Type B pancreatic cell (in vitro differentiated cells): ENCODE measurements around the gene MTMR11. TPM values are rescaled to one million over a fixed set of nuclear protein-coding genes. Genes with fewer than 3 reads are reported as not detected.
"Not testable (repeated sequence)": the region's sequence is repeated elsewhere in the genome, so short reads cannot be mapped to it uniquely, and the experiment has no call there.

Source experiments
- DNase-seq: peaks from one replicate; pipeline ENCODE4 v3.0.0; 2021; ENCODE audit warnings: mixed read lengths; ENCODE audit not compliant: unreplicated experiment; ENCODE audit errors: extremely low spot score
- H3K27ac Mint-ChIP-seq: 2 replicates; pipeline ENCODE4 v1.8.0; 2021; ENCODE audit warnings: mild to moderate bottlenecking, mixed read lengths
- H3K27me3 Mint-ChIP-seq: 2 replicates; pipeline ENCODE4 v1.8.0; 2021; ENCODE audit warnings: mixed read lengths
- H3K36me3 Mint-ChIP-seq: 2 replicates; pipeline ENCODE4 v1.8.0; 2021; ENCODE audit warnings: mixed read lengths
- H3K4me1 Mint-ChIP-seq: one replicate; pipeline ENCODE4 v1.8.0; 2021; ENCODE audit warnings: mixed read lengths; ENCODE audit not compliant: unreplicated experiment
- H3K4me3 Mint-ChIP-seq: 2 replicates; pipeline ENCODE4 v1.8.0; 2021; ENCODE audit warnings: mild to moderate bottlenecking, mixed read lengths
- H3K9me3 Mint-ChIP-seq: 2 replicates; pipeline ENCODE4 v1.8.0; 2021; ENCODE audit warnings: mixed read lengths
- CTCF ChIP-seq: fragments of 200-600 bp; sonication (generic); conservative IDR thresholded peaks from 2 replicates; pipeline ENCODE4 v1.5.0; 2021; ENCODE audit warnings: antibody characterized with exemption, mild to moderate bottlenecking
- total RNA-seq: library from RNA; stranded (reverse); gene quantifications from 2 replicates; pipeline ENCODE4 v1.2.1, GENCODE V29; 2021; ENCODE audit warnings: low replicate concordance

The MTMR11 gene
- total RNA-seq, 1 donor from 2014 or later = 21.0 TPM

GRCh38 chr1:149888999-149889289 is 47.7 kb downstream of the MTMR11 start:
- Mint-ChIP-seq H3K4me3 (no peak overlapping the region), H3K27ac (no peak overlapping the region), H3K9me3 (no peaks in the 10 kb centered on the region), H3K27me3 (no peaks in the 10 kb centered on the region), H3K4me1 (no peaks in the 10 kb centered on the region), H3K36me3 (no peaks in the 10 kb centered on the region)
- DNase-seq = peak; percentile 31
- no peak for TF ChIP-seq CTCF

DNA sequence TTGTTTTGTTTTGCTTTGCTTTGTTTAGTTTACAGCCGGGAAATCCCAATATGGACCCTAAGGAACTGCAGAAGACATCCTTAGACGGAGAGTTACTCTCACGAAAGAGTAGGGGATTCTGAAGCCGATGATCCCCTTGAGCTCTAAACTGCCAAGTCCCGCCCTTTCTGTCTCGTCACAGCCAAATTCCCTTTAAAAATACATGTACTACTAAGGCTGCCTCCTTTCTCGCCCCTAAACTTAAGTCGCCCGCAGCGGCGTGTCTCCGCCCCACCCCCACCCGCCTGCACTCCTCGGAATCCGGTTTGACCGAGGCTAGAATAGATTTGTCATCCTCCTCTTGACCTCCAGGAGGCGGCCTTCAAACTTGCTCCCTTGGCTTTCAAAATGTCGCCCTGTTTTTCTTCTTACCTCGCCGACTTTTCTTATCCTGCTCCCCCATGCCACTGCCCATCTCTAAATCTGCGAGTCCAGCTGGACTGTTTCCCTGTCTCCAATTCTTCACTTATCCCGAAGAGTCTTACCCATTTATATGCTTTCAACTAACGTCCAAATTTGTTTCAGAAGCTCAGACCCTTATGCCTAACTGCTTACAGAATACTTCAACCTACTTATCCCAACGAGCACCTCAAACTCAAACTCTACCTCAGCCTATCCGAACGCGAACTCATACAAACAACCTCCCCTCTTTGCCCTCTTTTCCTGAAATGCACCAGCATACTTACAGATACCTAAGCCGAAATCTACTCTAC is 48.3 kb downstream of the MTMR11 start:
- H3K27me3 Mint-ChIP-seq = no peaks in the 10 kb centered on the region
- H3K4me3 Mint-ChIP-seq = no peak overlapping the region
- H3K27ac Mint-ChIP-seq = no peak overlapping the region
- H3K9me3 Mint-ChIP-seq = no peaks in the 10 kb centered on the region
- no peaks in the 10 kb centered on the region for H3K4me1 Mint-ChIP-seq
- no peaks in the 10 kb centered on the region for H3K36me3 Mint-ChIP-seq
- TF ChIP-seq CTCF = peak; percentile 74
- DNase-seq = peak; percentile 82

- H3K4me1 Mint-ChIP-seq = no peaks in the 10 kb centered on the region
- no peaks in the 10 kb centered on the region for H3K27me3 Mint-ChIP-seq
- no peak overlapping the region for H3K4me3 Mint-ChIP-seq
- H3K27ac Mint-ChIP-seq = no peak overlapping the region
- H3K36me3 Mint-ChIP-seq = no peaks in the 10 kb centered on the region
- no peak for TF ChIP-seq CTCF
- H3K9me3 Mint-ChIP-seq = no peaks in the 10 kb centered on the region
- peak; percentile 82 for DNase-seq
Observed at GRCh38 chr1:149887456-149888246, 49.0 kb downstream of the MTMR11 start.

DNA sequence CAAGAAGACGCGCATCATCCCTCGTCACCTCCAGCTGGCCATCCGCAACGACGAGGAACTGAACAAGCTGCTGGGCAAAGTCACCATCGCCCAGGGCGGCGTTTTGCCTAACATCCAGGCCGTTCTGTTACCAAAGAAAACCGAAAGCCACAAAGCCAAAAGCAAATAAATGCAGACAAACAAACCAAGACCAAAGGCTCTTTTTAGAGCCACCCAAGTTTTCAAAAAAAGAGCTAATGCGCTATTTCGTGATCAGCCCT is 49.6 kb downstream of the MTMR11 start:
- not testable (repeated sequence) for H3K27ac Mint-ChIP-seq, H3K36me3 Mint-ChIP-seq, H3K9me3 Mint-ChIP-seq, DNase-seq, H3K4me3 Mint-ChIP-seq, H3K4me1 Mint-ChIP-seq, H3K27me3 Mint-ChIP-seq

GRCh38 chr1:149886396-149887195 is 50.1 kb downstream of the MTMR11 start:
- peak; percentile 84 for DNase-seq
- Mint-ChIP-seq H3K27me3 (no peaks in the 10 kb centered on the region), H3K4me3 (no peak overlapping the region), H3K36me3 (no peaks in the 10 kb centered on the region), H3K4me1 (no peaks in the 10 kb centered on the region), H3K27ac (no peak overlapping the region), H3K9me3 (no peaks in the 10 kb centered on the region)
- TF ChIP-seq CTCF = no peak

DNA sequence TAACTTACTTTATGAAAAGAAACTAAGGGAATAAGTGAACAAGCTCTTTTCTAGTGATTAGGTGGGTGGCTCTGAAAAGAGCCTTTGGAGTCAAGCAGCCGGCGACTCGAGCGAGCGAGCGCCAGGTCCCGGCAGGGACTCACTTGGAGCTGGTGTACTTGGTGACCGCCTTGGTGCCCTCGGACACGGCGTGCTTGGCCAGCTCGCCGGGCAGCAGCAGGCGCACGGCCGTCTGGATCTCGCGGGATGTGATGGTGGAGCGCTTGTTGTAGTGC is 50.6 kb downstream of the MTMR11 start:
- not testable (repeated sequence) for H3K9me3 Mint-ChIP-seq, H3K4me1 Mint-ChIP-seq, H3K36me3 Mint-ChIP-seq, H3K27me3 Mint-ChIP-seq, H3K4me3 Mint-ChIP-seq, DNase-seq, H3K27ac Mint-ChIP-seq
- TF ChIP-seq CTCF = peak; percentile 8
